H9 (cell line): ENCODE data around the gene AP3D1. TPM values are rescaled to one million over a fixed set of nuclear protein-coding genes. Genes with fewer than 3 reads are reported as not detected.

Experiments used
- DNase-seq: peaks from one replicate; pipeline ENCODE4 v3.0.0-alpha.2; 2017
- H2AFZ ChIP-seq: one replicate; pipeline ENCODE4 v1.6.1; 2013; ENCODE audit warnings: mild to moderate bottlenecking, low read length, control low read depth, moderate library complexity
- H2AK5ac ChIP-seq: 2 replicates; pipeline ENCODE4 v1.6.1; 2013; ENCODE audit warnings: low read length, control low read depth, mixed read lengths; ENCODE audit not compliant: insufficient read length
- H2BK120ac ChIP-seq: one replicate; pipeline ENCODE4 v1.6.1; 2013; ENCODE audit warnings: low read depth, mild to moderate bottlenecking, low read length, control low read depth, inconsistent platforms; ENCODE audit not compliant: poor library complexity, severe bottlenecking
- H2BK12ac ChIP-seq: 2 replicates; pipeline ENCODE4 v1.6.1; 2013; ENCODE audit warnings: low read length, control low read depth, mixed read lengths, low read depth; ENCODE audit not compliant: insufficient read length
- H2BK15ac ChIP-seq: 2 replicates; pipeline ENCODE4 v1.6.1; 2013; ENCODE audit warnings: low read depth, low read length, control low read depth
- H2BK20ac ChIP-seq: one replicate; pipeline ENCODE4 v1.6.1; 2013; ENCODE audit warnings: low read depth, mild to moderate bottlenecking, low read length, control low read depth, inconsistent platforms; ENCODE audit not compliant: poor library complexity, severe bottlenecking
- H2BK5ac ChIP-seq: 2 replicates; pipeline ENCODE4 v1.6.1; 2013; ENCODE audit warnings: low read length, control low read depth, mixed read lengths; ENCODE audit not compliant: insufficient read length
- H3K14ac ChIP-seq: 2 replicates; pipeline ENCODE4 v1.6.1; 2013; ENCODE audit warnings: low read length, control low read depth; ENCODE audit not compliant: insufficient read depth
- H3K18ac ChIP-seq: 2 replicates; pipeline ENCODE4 v1.6.1; 2013; ENCODE audit warnings: low read depth, mild to moderate bottlenecking, mixed read lengths, low read length, control low read depth; ENCODE audit not compliant: insufficient read length
- H3K23ac ChIP-seq: 2 replicates; pipeline ENCODE4 v1.6.1; 2013; ENCODE audit warnings: low read length, control low read depth, mixed read lengths, low read depth; ENCODE audit not compliant: insufficient read length
- H3K23me2 ChIP-seq: 2 replicates; pipeline ENCODE4 v1.6.1; 2013; ENCODE audit warnings: low read depth, mild to moderate bottlenecking, mixed read lengths, low read length, control low read depth; ENCODE audit not compliant: insufficient read length, poor library complexity, severe bottlenecking
- H3K27ac ChIP-seq: 2 replicates; pipeline ENCODE4 v1.5.1; 2013; ENCODE audit warnings: low read length, control low read depth, mixed read lengths, low read depth; ENCODE audit not compliant: insufficient read length
- H3K27me3 ChIP-seq: 2 replicates; pipeline ENCODE4 v1.6.1; 2013; ENCODE audit warnings: low read length, control low read depth, inconsistent platforms; ENCODE audit not compliant: insufficient read depth
- H3K4ac ChIP-seq: 2 replicates; pipeline ENCODE4 v1.6.1; 2013; ENCODE audit warnings: low read depth, mild to moderate bottlenecking, control low read depth, inconsistent platforms, low read length, moderate library complexity
- H3K4me1 ChIP-seq: 2 replicates; pipeline ENCODE4 v1.6.1; 2013; ENCODE audit warnings: low read length, control low read depth, inconsistent platforms; ENCODE audit not compliant: insufficient read depth
- H3K4me2 ChIP-seq: 2 replicates; pipeline ENCODE4 v1.6.1; 2013; ENCODE audit warnings: low read length, control low read depth, mixed read lengths; ENCODE audit not compliant: insufficient read length, insufficient read depth
- H3K56ac ChIP-seq: 2 replicates; pipeline ENCODE4 v1.6.1; 2013; ENCODE audit warnings: low read depth, mild to moderate bottlenecking, mixed read lengths, low read length, control low read depth; ENCODE audit not compliant: insufficient read length
- H3K79me1 ChIP-seq: 2 replicates; pipeline ENCODE4 v1.6.1; 2013; ENCODE audit warnings: low read depth, mild to moderate bottlenecking, moderate library complexity, low read length, control low read depth, inconsistent platforms; ENCODE audit not compliant: insufficient read depth, poor library complexity, severe bottlenecking
- H3K79me2 ChIP-seq: 2 replicates; pipeline ENCODE4 v1.6.1; 2013; ENCODE audit warnings: low read length, control low read depth, inconsistent platforms; ENCODE audit not compliant: insufficient read depth
- H3K9ac ChIP-seq: 2 replicates; pipeline ENCODE4 v1.6.1; 2013; ENCODE audit warnings: low read length, control low read depth, mixed read lengths; ENCODE audit not compliant: insufficient read length; ENCODE audit errors: extremely low read depth
- H3K9me3 ChIP-seq: one replicate; pipeline ENCODE4 v1.6.1; 2013; ENCODE audit warnings: low read depth, low read length, inconsistent platforms; ENCODE audit not compliant: control insufficient read depth
- H3T11ph ChIP-seq: one replicate; pipeline ENCODE4 v1.6.1; 2013; ENCODE audit warnings: mild to moderate bottlenecking, low read length, control low read depth, inconsistent platforms
- H4K20me1 ChIP-seq: one replicate; pipeline ENCODE4 v1.6.1; 2013; ENCODE audit not compliant: control insufficient read depth, insufficient read length, insufficient read depth
- H4K5ac ChIP-seq: 2 replicates; pipeline ENCODE4 v1.6.1; 2013; ENCODE audit warnings: low read depth, mild to moderate bottlenecking, mixed read lengths, low read length, control low read depth; ENCODE audit not compliant: insufficient read length
- H4K8ac ChIP-seq: replicated peaks from 2 replicates; pipeline ENCODE4 v1.6.1; 2013; ENCODE audit warnings: low read length, control low read depth, mixed read lengths, low read depth; ENCODE audit not compliant: insufficient read length
- H4K91ac ChIP-seq: 2 replicates; pipeline ENCODE4 v1.6.1; 2013; ENCODE audit warnings: low read depth, mild to moderate bottlenecking, moderate library complexity, mixed read lengths, low read length, control low read depth; ENCODE audit not compliant: insufficient read length
- H3K27ac Mint-ChIP-seq, 3 experiments: 2 replicates in 2 of 3; 3 replicates in 1 of 3; pipeline ENCODE4 v1.8.0; 2020 to 2021; ENCODE audit warnings: mixed read lengths in 3 of 3, mild to moderate bottlenecking in 1 of 3, moderate library complexity in 1 of 3
- H3K27me3 Mint-ChIP-seq: 2 replicates; pipeline ENCODE4 v1.8.0; 2021; ENCODE audit warnings: low read depth, mild to moderate bottlenecking, moderate library complexity, mixed read lengths
- H3K36me3 Mint-ChIP-seq, 3 experiments: 2 replicates in 2 of 3; 3 replicates in 1 of 3; pipeline ENCODE4 v1.8.0; 2020 to 2021; ENCODE audit warnings: low read depth in 3 of 3, mixed read lengths in 3 of 3; ENCODE audit not compliant: insufficient read depth in 1 of 3
- H3K4me1 Mint-ChIP-seq, 2 experiments: 2 replicates each; pipeline ENCODE4 v1.8.0; 2020; ENCODE audit warnings: mixed read lengths in 2 of 2
- H3K4me3 Mint-ChIP-seq, 2 experiments: 2 replicates in 1 of 2; 3 replicates in 1 of 2; pipeline ENCODE4 v1.8.0; 2020 to 2021; ENCODE audit warnings: mild to moderate bottlenecking in 2 of 2, mixed read lengths in 2 of 2, moderate library complexity in 1 of 2
- H3K9me3 Mint-ChIP-seq, 2 experiments: 2 replicates in 1 of 2; 3 replicates in 1 of 2; pipeline ENCODE4 v1.8.0; 2020; ENCODE audit warnings: mild to moderate bottlenecking in 2 of 2, mixed read lengths in 2 of 2, moderate library complexity in 1 of 2
- CTCF ChIP-seq: fragments of 200-600 bp; sonication (generic); conservative IDR thresholded peaks from 3 replicates; pipeline ENCODE4 v1.8.0; 2021; ENCODE audit warnings: antibody characterized with exemption, mild to moderate bottlenecking
- WGBS: extraction: QIAGEN DNeasy Blood & Tissue Kit; methylation state at CpG from one replicate; pipeline ENCODE4 v1.1.7; 2013; ENCODE audit warnings: missing lambda C conversion rate, low lambda C conversion rate, mixed read lengths; ENCODE audit not compliant: insufficient read length; ENCODE audit errors: extremely low coverage; 5-methylcytosine and 5-hydroxymethylcytosine counted together
- total RNA-seq: library from RNA; stranded (reverse); gene quantifications from 2 replicates; pipeline ENCODE4 v1.2.1, GENCODE V29; 2021

The AP3D1 gene
- total RNA-seq, 1 experiment from 2014 or later: 142 TPM

GRCh38 chr19:2062770-2063169 lies 88.6 kb downstream of the AP3D1 start:
- Histone ChIP-seq H2AK5ac (no peak overlapping the region), H3K79me1 (no peaks in the 10 kb centered on the region), H3K14ac (no peak overlapping the region), H4K5ac (no peak overlapping the region), H3K27ac (no peak overlapping the region), H2BK5ac (no peak overlapping the region), H3K9me3 (no peaks in the 10 kb centered on the region), H4K91ac (no peak overlapping the region), H3K18ac (no peak overlapping the region), H3K4me2 (no peak overlapping the region), H2BK12ac (no peak overlapping the region), H2AFZ (no peak overlapping the region), H4K20me1 (no peaks in the 10 kb centered on the region), H3K27me3 (no peaks in the 10 kb centered on the region), H2BK15ac (no peak overlapping the region), H3K9ac (no peak overlapping the region), H3K23me2 (peaks cover 10% of the 10 kb centered on the region), H3K56ac (no peak overlapping the region), H2BK20ac (no peak overlapping the region), H3K4me1 (no peaks in the 10 kb centered on the region), H3T11ph (no peak overlapping the region), H3K4ac (no peak overlapping the region), H3K79me2 (no peaks in the 10 kb centered on the region), H2BK120ac (no peak overlapping the region), H3K23ac (no peak overlapping the region), H4K8ac (no peak overlapping the region)
- no peak for TF ChIP-seq CTCF
- no peak for DNase-seq
- peak overlapping the region in 1 of 3 experiments; percentile 89; a peak in 4 of 7 replicates for H3K27ac Mint-ChIP-seq
- H3K4me3 Mint-ChIP-seq: peak overlapping the region; percentile 15 to 87; a peak in 4 of 5 replicates
- no peaks in the 10 kb centered on the region; a peak in 1 of 5 replicates for H3K9me3 Mint-ChIP-seq
- H3K36me3 Mint-ChIP-seq: no peaks in the 10 kb centered on the region
- peaks cover 22 to 31% of the 10 kb centered on the region in 2 experiments for H3K4me1 Mint-ChIP-seq
- H3K27me3 Mint-ChIP-seq: no peaks in the 10 kb centered on the region
- WGBS: no CpG with 5 or more reads among the region's 9 CpGs
